ENCODE data around the gene AQP3.

- TF ChIP-seq POLR2AphosphoS5 (IDR thresholded peaks at IDR 0.05) (no peak), CTCF (IDR thresholded peaks at IDR 0.05) (no peak), POLR2A (IDR thresholded peaks at IDR 0.05; ENCODE audit: low read depth) (no peak), EP300 (IDR thresholded peaks at IDR 0.05) (no peak)
Measured at GRCh38 chr9:33468215-33468730, 20.9 kb upstream of the AQP3 start.

Measured in esophagus muscularis mucosa (tissue), 4 donors.